Naive thymus-derived CD4-positive, alpha-beta T cell (primary cell): Measurements from ENCODE around the gene ADAMTS4. TPM values are rescaled to one million over a fixed set of nuclear protein-coding genes. Genes with fewer than 3 reads are reported as not detected.
"Not testable (repeated sequence)": the region's sequence is repeated elsewhere in the genome, so short reads cannot be mapped to it uniquely, and the experiment has no call there.

Experiments
- ATAC-seq: fragments of 150-1000 bp; cut with Tn5 transposase; 2 replicates; pipeline ENCODE4 v1.10.0; 2021; ENCODE audit warnings: mild to moderate bottlenecking, moderate library complexity
- CTCF ChIA-PET: fragments of 350-600 bp; sonication (Branson Sonifier 250); formaldehyde crosslinking; loops from one replicate; lab custom pipeline; 2021; ENCODE audit warnings: antibody characterized with exemption; lab: Charles Lee
- POLR2A ChIA-PET: fragments of 350-600 bp; sonication (Branson Sonifier 250); formaldehyde crosslinking; loops from one replicate; lab custom pipeline; 2021; ENCODE audit warnings: antibody characterized with exemption, inconsistent platforms; lab: Charles Lee
- DNase-seq, 9 donors: peaks; one replicate each; pipeline versions ENCODE4 v3.0.0 to v3.0.0-alpha.2; 2020 to 2022; ENCODE audit warnings: mixed read lengths in 1 of 9
- H3K27ac ChIP-seq: one replicate; pipeline ENCODE4 v1.7.0; 2013; ENCODE audit warnings: mild to moderate bottlenecking, low read depth, low read length, moderate library complexity
- H3K27me3 ChIP-seq, 2 donors: one replicate each; pipeline ENCODE4 v1.7.0; 2013; ENCODE audit warnings: low read length in 2 of 2, mild to moderate bottlenecking in 2 of 2, moderate library complexity in 2 of 2; ENCODE audit not compliant: control insufficient read depth in 2 of 2, insufficient read depth in 2 of 2
- H3K36me3 ChIP-seq, 3 experiments: 1 replicate in 2 of 3; 2 replicates in 1 of 3; pipeline ENCODE4 v1.7.0; 2013; ENCODE audit warnings: low read length in 3 of 3, mild to moderate bottlenecking in 3 of 3, moderate library complexity in 1 of 3; ENCODE audit not compliant: insufficient read depth in 3 of 3, control insufficient read depth in 2 of 3
- H3K4me1 ChIP-seq, 2 donors: one replicate each; pipeline ENCODE4 v1.7.0; 2013; ENCODE audit warnings: low read length in 2 of 2, mild to moderate bottlenecking in 2 of 2, moderate library complexity in 1 of 2; ENCODE audit not compliant: control insufficient read depth in 2 of 2, insufficient read depth in 2 of 2
- H3K4me3 ChIP-seq: 2 replicates; pipeline ENCODE4 v1.7.0; 2013; ENCODE audit warnings: mild to moderate bottlenecking, low read length
- H3K9me3 ChIP-seq, 3 experiments: 1 replicate in 2 of 3; 2 replicates in 1 of 3; pipeline ENCODE4 v1.7.0; 2013; ENCODE audit warnings: low read length in 3 of 3; ENCODE audit not compliant: control insufficient read depth in 2 of 3
- H3K27ac Mint-ChIP-seq, 9 donors: one replicate each; pipeline ENCODE4 v1.8.0; 2020 to 2022; ENCODE audit warnings: mixed read lengths in 9 of 9, mild to moderate bottlenecking in 8 of 9, moderate library complexity in 5 of 9, inconsistent platforms in 2 of 9
- H3K27me3 Mint-ChIP-seq, 5 donors: one replicate each; pipeline ENCODE4 v1.8.0; 2021 to 2022; ENCODE audit warnings: mixed read lengths in 5 of 5, mild to moderate bottlenecking in 1 of 5
- H3K36me3 Mint-ChIP-seq, 5 donors: one replicate each; pipeline ENCODE4 v1.8.0; 2020 to 2022; ENCODE audit warnings: mixed read lengths in 5 of 5, mild to moderate bottlenecking in 3 of 5, inconsistent platforms in 1 of 5
- H3K4me1 Mint-ChIP-seq, 7 donors: one replicate each; pipeline ENCODE4 v1.8.0; 2020 to 2022; ENCODE audit warnings: mixed read lengths in 7 of 7, mild to moderate bottlenecking in 3 of 7, inconsistent platforms in 1 of 7
- H3K4me3 Mint-ChIP-seq, 10 donors: one replicate each; pipeline ENCODE4 v1.8.0; 2020 to 2022; ENCODE audit warnings: mild to moderate bottlenecking in 10 of 10, mixed read lengths in 10 of 10, moderate library complexity in 6 of 10, inconsistent platforms in 2 of 10
- H3K9me3 Mint-ChIP-seq, 11 donors: one replicate each; pipeline ENCODE4 v1.8.0; 2020 to 2022; ENCODE audit warnings: mixed read lengths in 11 of 11, mild to moderate bottlenecking in 4 of 11, inconsistent platforms in 1 of 11, moderate library complexity in 1 of 11
- intact Hi-C, 2 donors: fragments of 100-400 bp; cut with micrococcal nuclease; formaldehyde crosslinking; loops; one replicate each; pipeline ENCODE4 v1.15.1; 2023
- polyA plus RNA-seq, 2 donors: library from polyadenylated mRNA; unstranded; fragments of 300-500 nt; fragmentation: Illumina TruSeq; gene quantifications; one replicate each; pipeline ENCODE4 v1.2.3, GENCODE V29; 2021
- total RNA-seq, 6 experiments: library from RNA in 5 of 6; stranded (reverse) in 5 of 6; gene quantifications; 1 replicate in 5 of 6; 2 replicates in 1 of 6; pipeline ENCODE4 v1.2.3 and lab custom pipeline; 2021 to 2026

ADAMTS4 gene
- total and polyA plus RNA-seq, 7 experiments from 2014 or later, result 0.21 to 3.3 (median 1.1) TPM

DNA sequence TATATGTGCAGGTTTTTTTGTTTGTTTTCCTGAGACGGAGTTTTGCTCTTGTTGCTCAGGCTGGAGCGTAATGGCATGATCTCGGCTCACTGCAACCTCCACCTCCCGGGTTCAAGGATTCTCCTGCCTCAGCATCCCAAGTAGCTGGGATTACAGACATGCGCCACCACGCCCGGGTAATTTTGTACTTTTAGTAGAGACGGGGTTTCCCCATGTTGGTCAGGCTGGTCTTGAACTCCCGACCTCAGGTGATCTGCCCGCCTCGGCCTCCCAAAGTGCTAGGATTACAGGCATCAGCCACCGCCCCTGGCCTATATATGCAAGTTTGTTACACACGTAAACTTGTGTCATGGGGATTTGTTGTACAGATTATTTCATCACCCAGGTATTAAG is 25.8 kb upstream of the ADAMTS4 start:
- not testable (repeated sequence) for DNase-seq, H3K9me3 ChIP-seq, H3K4me3 ChIP-seq, H3K4me3 Mint-ChIP-seq, H3K27me3 ChIP-seq, ATAC-seq, H3K27me3 Mint-ChIP-seq, H3K9me3 Mint-ChIP-seq, H3K27ac ChIP-seq
- Mint-ChIP-seq H3K4me1 (peaks cover 22 to 66% (median 51%) of the 10 kb centered on the region in 7 donors), H3K36me3 (peaks cover 0 to 13% (median 3%) of the 10 kb centered on the region in 5 donors), H3K27ac (peak overlapping the region in 6 of 9 donors; percentile 38 to 99 (median 90))
- H3K4me1 ChIP-seq, result peaks cover 8 to 35% of the 10 kb centered on the region in 2 donors
- ChIA-PET CTCF (interaction anchor here (0.5 to 7.5 kb wide), 8 partner anchors 9 to 209 kb away, joined by 4 to 66 read pairs (median 29); partner anchors contain the start of genes FCER1G and NDUFS2), POLR2A (interaction anchor here (0.8 to 16.8 kb wide), 3 partner anchors 9 to 89 kb away, joined by 3 to 508 read pairs (median 20); partner anchors contain the start of genes ADAMTS4, NDUFS2 and SDHC)
- intact Hi-C loops, result loop anchor here (1.0 to 10.0 kb wide), 15 partner anchors 14 to 960 kb away; partner anchors contain the start of genes B4GALT3 (in 2 of the 2), CFAP126 (in 2 of the 2), NDUFS2 (in 2 of the 2) and PPOX (in 2 of the 2)
- peaks cover 0 to 16% (median 0%) of the 10 kb centered on the region in 3 experiments for H3K36me3 ChIP-seq

DNA sequence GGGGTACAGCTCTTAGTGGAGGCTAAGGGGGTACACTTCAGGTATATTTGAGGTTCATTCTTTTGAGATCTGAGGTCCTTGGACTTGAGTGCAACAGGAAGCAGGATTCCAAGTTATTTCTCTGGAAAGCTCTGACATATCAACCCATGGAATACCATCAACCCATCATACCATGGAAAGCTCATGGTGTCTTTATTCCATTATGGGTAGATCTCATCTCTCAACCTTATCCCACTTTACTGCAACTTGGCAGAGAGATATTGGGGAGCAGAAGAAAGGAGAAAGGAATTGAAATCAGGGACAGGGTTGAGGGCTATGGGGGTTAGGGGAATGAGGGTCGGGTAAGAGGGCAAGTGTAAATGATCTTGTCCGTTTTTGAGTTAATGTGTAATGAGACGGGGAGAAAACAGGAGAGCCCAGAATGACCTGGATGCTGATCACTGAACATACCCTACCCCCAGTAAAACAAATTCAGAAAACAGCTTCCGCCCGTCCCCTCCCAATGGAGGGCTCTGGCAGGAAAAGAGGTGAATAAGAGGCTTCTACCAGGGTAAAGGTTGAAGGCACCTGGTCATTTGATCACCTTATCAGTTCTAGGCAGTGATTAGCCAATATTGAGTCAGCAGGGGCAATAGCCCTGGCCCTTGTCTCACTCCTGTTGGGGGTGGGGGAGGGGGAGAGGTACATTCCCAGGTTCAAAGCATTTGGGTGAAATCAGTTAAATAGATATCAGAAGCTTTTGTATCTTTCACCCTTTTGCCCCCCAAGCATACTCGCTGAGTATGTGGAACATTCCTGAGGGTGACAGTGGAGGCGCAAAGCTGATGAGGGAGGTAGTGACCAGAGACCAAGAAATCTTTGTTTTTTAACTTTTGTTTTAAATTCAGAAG is 25.2 kb upstream of the ADAMTS4 start:
- Histone ChIP-seq H3K27me3 (no peaks in the 10 kb centered on the region), H3K4me3 (no peak overlapping the region), H3K9me3 (no peaks in the 10 kb centered on the region), H3K27ac (no peak overlapping the region), H3K4me1 (peaks cover 8 to 41% of the 10 kb centered on the region in 2 donors), H3K36me3 (peaks cover 0 to 10% (median 0%) of the 10 kb centered on the region in 3 experiments)
- no peak overlapping the region for H3K4me3 Mint-ChIP-seq
- peaks cover 0 to 13% (median 3%) of the 10 kb centered on the region in 5 donors for H3K36me3 Mint-ChIP-seq
- H3K27me3 Mint-ChIP-seq, result no peaks in the 10 kb centered on the region
- no peaks in the 10 kb centered on the region for H3K9me3 Mint-ChIP-seq
- ChIA-PET CTCF (interaction anchor here (0.5 to 3.5 kb wide), 8 partner anchors 8 to 209 kb away, joined by 3 to 59 read pairs (median 6); partner anchors contain the start of genes FCER1G and PPOX), POLR2A (interaction anchor here (0.5 to 16.8 kb wide), 7 partner anchors 8 to 90 kb away, joined by 3 to 508 read pairs (median 3); partner anchors contain the start of genes ADAMTS4, FCER1G, NDUFS2 and PPOX)
- intact Hi-C loops, result loop anchor here in 1 of 2 donors (10.0 kb wide), 2 partner anchors 179 to 959 kb away; partner anchors contain the start of genes DCAF8 and USF1
- H3K4me1 Mint-ChIP-seq, result peaks cover 28 to 73% (median 57%) of the 10 kb centered on the region in 7 donors
- no peak for ATAC-seq
- no peak for DNase-seq
- H3K27ac Mint-ChIP-seq, result peak overlapping the region in 7 of 9 donors; percentile 23 to 69 (median 46)

DNA sequence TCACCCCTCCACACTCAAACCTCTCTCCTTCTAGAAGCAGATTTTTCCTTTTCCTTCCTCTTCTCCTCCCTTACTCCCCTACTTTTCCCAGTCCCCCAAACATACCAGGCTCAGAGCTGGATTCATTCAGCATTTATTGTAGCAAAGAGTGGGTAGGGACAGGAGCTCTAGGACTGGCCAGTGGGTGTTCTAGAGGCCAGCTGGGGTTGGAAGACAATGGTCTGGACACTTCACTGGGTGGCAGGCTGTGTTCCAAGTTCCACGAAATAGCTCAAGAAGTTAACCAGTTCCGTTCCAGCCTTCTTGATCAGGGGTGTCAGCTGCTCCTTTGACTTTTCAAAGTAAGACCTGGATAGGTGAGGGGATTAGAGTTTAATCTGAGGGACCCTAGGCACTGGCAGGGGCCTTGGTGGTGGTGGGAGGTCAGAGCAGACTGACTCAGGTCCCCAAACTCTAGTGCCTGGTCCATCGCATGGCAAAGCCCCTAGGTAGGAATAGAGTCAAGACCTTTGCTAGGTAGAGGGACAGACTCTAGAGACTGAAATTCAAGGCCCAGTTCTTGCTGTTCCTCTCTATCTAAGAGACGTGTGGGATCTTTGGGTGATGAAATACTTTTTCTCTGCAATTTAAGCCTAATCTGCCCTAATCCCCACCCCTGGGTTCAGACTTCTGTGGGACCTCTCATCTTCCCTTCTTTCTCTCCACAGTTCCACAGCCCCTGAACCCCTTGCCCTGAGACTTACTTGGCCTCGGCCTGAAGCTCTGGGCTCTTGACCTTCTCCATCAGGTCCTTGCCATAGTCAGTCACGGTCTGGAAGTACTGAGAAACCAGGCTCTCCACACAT is 23.5 kb upstream of the ADAMTS4 start:
- Histone ChIP-seq H3K9me3 (no peaks in the 10 kb centered on the region), H3K27ac (no peak overlapping the region), H3K4me1 (peaks cover 5 to 51% of the 10 kb centered on the region in 2 donors), H3K36me3 (no peaks in the 10 kb centered on the region), H3K4me3 (no peak overlapping the region), H3K27me3 (no peaks in the 10 kb centered on the region)
- DNase-seq (no peak), ATAC-seq (no peak)
- peaks cover 0 to 2% (median 0%) of the 10 kb centered on the region in 5 donors for H3K36me3 Mint-ChIP-seq
- H3K27ac Mint-ChIP-seq, result peak overlapping the region in 6 of 9 donors; percentile 19 to 93 (median 60)
- intact Hi-C loops, result loop anchor here in 1 of 2 donors (10.0 kb wide), 2 partner anchors 178 to 958 kb away; partner anchors contain the start of genes DCAF8 and USF1
- H3K9me3 Mint-ChIP-seq, result no peaks in the 10 kb centered on the region
- POLR2A ChIA-PET, result interaction anchor here (0.6 to 16.8 kb wide), 5 partner anchors 23 to 91 kb away, joined by 3 to 508 read pairs (median 5); partner anchors contain the start of genes ADAMTS4, DEDD, NDUFS2 and SDHC
- peaks cover 42 to 77% (median 66%) of the 10 kb centered on the region in 7 donors for H3K4me1 Mint-ChIP-seq
- CTCF ChIA-PET, result interaction anchor here (0.6 to 3.2 kb wide), 10 partner anchors 12 to 434 kb away, joined by 3 to 34 read pairs (median 4); partner anchors contain the start of gene PPOX
- no peaks in the 10 kb centered on the region for H3K27me3 Mint-ChIP-seq
- H3K4me3 Mint-ChIP-seq, result no peak overlapping the region

DNA sequence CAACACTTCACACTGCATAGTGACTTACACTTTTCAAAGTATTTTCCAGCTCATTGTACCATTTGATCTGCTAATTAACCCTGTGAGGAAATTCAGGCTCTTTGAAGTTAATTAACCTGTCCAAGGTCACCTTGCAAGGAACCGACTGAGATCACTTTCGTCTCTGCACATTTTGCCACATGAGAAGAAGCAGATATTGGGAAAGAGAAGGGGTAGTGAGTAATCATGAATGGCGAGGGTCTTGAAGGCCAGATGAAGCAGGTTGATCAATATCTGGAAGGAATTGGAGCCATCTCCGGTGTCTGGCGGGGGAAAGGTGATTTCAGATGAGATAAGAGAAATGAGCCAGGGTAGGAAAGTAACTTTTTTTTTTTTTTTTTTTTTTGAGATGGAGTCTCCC is 21.1 kb upstream of the ADAMTS4 start:
- Mint-ChIP-seq H3K27me3 (no peaks in the 10 kb centered on the region), H3K4me1 (peaks cover 31 to 71% (median 63%) of the 10 kb centered on the region in 7 donors), H3K9me3 (no peaks in the 10 kb centered on the region), H3K4me3 (peak overlapping the region in 2 of 10 donors; percentile 34 to 48), H3K36me3 (peaks cover 0 to 3% (median 0%) of the 10 kb centered on the region in 5 donors), H3K27ac (peak overlapping the region in 8 of 9 donors; percentile 45 to 99 (median 86))
- H3K4me3 ChIP-seq, result no peak overlapping the region
- H3K4me1 ChIP-seq, result peaks cover 0 to 44% of the 10 kb centered on the region in 2 donors
- ChIA-PET POLR2A (interaction anchor here (0.5 to 16.8 kb wide), 3 partner anchors 21 to 162 kb away, joined by 3 to 508 read pairs (median 8); partner anchors contain the start of genes ADAMTS4 and NDUFS2), CTCF (interaction anchor here (1.0 to 3.8 kb wide), 5 partner anchors 10 to 28 kb away, joined by 3 to 19 read pairs (median 8); partner anchors contain the start of gene NDUFS2)
- no peaks in the 10 kb centered on the region for H3K27me3 ChIP-seq
- peaks cover 0 to 2% (median 0%) of the 10 kb centered on the region in 3 experiments for H3K36me3 ChIP-seq
- DNase-seq, result no peak
- intact Hi-C loops, result loop anchor here in 1 of 2 donors (10.0 kb wide), 2 partner anchors 175 to 955 kb away; partner anchors contain the start of genes DCAF8 and USF1
- ATAC-seq, result no peak
- H3K27ac ChIP-seq, result no peak overlapping the region
- no peaks in the 10 kb centered on the region for H3K9me3 ChIP-seq

DNA sequence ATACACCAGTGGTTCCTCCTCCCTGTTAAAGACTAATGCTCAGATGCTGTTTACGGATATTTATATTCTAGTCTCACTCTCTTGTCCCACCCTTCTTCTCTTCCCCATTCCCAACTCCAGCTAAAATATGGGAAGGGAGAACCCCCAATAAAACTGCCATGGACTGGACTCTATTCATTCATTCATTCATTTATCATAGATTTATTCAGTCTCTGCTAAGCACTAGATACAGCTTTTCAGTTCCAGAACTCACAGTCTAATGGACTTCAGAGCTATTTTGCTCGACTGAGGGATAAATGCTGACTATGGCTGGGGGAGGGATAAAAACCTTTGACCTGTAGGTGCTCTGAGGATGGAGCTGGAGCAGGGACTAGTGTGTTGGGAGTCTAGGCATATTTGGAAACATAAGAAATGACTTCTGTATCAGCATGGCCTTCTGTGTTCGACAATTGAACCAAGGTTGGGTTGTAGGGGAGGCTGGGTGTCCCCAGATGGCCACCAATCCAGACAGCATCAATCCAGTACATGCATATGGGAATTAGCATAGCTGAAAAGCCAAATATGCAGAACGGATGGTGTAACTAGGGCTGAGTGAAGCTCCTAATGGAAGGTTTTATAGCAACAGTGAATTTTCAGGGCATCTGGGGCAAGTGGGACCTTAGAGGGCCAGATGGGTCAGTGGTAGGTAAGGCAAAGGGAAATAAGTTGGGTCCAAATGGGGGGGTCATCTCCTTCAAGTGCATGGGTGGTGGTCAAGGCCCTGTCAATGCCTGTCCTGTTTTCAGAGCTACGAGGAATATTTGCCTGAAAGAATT is 20.4 kb upstream of the ADAMTS4 start:
- ATAC-seq, result no peak
- no peaks in the 10 kb centered on the region for H3K9me3 ChIP-seq
- Mint-ChIP-seq H3K4me1 (peaks cover 31 to 76% (median 68%) of the 10 kb centered on the region in 7 donors), H3K9me3 (no peaks in the 10 kb centered on the region), H3K27me3 (no peaks in the 10 kb centered on the region), H3K4me3 (peak overlapping the region in 8 of 10 donors; percentile 8 to 70 (median 64)), H3K27ac (peak overlapping the region in 8 of 9 donors; percentile 85 to 99 (median 92)), H3K36me3 (peaks cover 0 to 8% (median 3%) of the 10 kb centered on the region in 5 donors)
- H3K27ac ChIP-seq, result peak overlapping the region; percentile 52
- H3K4me3 ChIP-seq, result no peak overlapping the region
- CTCF ChIA-PET, result interaction anchor here (0.6 to 3.8 kb wide), 14 partner anchors 9 to 506 kb away, joined by 3 to 19 read pairs (median 4); partner anchors contain the start of gene NDUFS2
- intact Hi-C loops, result no loop called here
- H3K36me3 ChIP-seq, result peaks cover 0 to 6% (median 0%) of the 10 kb centered on the region in 3 experiments
- POLR2A ChIA-PET, result interaction anchor here (0.5 to 16.8 kb wide), 7 partner anchors 20 to 188 kb away, joined by 3 to 508 read pairs (median 6); partner anchors contain the start of genes ADAMTS4 and NDUFS2
- H3K4me1 ChIP-seq, result peaks cover 0 to 45% of the 10 kb centered on the region in 2 donors
- no peak for DNase-seq
- H3K27me3 ChIP-seq, result no peaks in the 10 kb centered on the region
